NCI-H1105 treated with DMSO at 0.1 percent for 48 hours (cell line): ENCODE results near the gene CEACAM16.

Experiments used
- DNase-seq: peaks from one replicate; lab custom pipeline; 2025; lab: John Stamatoyannopoulos, UW

CEACAM16 gene

DNA sequence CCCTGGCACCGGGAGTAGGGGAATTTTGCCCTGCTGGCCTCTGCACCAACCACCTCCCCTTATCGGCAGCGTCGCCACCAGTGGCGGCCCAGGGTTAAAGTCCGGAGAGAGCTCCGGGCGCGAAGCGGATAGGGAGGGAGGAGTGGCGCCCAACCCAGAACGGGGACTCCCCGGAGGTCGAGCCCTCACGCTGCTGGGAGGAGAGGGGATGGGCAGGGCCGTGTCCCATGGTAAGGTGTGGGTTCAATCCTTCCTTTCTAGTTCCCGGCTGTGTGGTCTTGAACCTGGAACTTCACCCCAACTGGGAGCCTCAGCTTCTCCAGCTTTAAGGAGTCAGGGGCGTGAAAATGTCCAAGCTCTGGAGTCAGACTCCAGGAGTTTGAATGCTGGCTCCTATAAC lies 26.3 kb downstream of the CEACAM16 start:
- no peak for DNase-seq

- DNase-seq = no peak
Observed at GRCh38 chr19:44725684-44726083, 26.7 kb downstream of the CEACAM16 start.

DNA sequence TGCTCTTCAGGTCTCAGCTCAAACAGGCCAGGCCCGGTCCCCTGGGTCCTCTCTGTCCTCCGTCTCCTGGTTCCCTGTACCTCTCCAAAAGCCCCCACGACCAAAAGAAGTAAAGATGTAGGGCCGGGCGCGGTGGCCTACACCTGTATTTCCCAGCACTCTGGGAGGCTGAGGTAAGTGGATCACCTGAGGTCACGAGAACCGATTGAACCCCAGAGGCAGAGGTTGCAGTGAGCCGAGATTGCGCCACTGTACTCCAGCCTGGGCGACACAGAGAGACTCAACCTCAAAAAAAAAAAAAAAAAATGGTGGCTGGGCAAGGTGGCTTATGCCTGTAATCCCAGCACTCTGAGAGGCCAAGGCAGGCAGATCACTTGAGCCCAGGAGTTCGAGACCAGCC lies 27.5 kb downstream of the CEACAM16 start:
- no peak for DNase-seq

DNA sequence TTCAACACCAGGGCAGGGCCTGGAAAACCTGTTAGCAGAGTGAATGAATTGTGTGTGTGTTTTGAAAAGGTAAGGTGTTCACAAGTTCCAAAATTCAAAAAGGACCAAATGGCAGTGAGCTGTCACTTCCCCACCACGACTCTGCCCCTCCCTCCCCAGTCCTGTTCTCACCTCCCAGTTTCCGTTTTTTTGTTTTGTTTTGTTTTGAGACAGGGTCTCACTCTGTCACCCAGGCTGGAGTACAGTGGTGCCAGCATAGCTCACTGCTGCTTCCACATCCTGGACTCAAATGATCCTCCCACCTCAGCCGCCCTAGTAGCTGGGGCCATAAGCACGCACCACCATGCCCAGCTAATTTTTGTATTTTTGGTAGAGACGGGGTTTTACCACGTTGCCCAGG lies 29.2 kb downstream of the CEACAM16 start:
- DNase-seq = no peak

DNA sequence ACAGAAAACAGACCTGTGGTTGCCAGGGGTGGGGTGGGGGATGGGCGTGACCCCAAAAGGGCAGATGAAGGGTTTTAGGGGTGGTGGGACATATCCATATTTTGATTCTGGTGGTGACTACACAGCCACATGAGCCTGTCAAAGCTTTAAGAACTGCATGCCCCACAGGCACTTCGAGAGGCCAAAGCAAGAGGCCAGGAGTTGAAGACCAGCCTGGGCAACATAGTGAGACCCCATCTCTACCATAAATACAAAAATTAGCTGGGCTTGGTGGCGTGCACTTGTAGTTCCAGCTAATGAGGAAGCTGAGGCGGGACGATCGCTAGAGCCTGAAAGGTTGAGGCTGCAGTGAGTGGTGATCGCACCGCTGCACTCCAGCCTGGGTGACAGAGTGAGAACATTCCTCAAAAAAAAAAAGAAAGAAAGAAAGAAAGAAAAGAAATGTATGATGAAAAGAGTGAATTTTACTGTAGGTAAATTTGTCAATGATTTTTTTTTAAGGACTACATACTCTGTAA lies 30.6 kb downstream of the CEACAM16 start:
- no peak for DNase-seq

DNA sequence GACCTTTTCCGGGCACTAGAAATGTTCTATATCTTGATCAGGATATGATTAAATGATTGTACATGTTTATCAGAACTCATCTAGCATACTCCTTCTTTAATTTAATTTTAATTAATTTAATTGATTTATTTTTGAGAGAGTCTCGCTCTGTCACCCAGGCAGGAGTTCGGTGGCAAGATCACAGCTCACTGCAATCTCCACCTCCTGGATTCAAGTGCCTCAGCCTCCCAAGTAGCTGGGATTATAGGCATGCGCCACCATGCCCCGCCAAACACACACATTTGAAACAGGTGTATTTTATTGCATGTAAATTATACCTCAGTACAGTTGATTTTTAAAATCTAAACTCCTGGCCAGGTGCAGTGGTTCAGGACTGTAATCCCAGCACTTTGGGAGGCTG lies 32.1 kb downstream of the CEACAM16 start:
- DNase-seq = no peak

DNA sequence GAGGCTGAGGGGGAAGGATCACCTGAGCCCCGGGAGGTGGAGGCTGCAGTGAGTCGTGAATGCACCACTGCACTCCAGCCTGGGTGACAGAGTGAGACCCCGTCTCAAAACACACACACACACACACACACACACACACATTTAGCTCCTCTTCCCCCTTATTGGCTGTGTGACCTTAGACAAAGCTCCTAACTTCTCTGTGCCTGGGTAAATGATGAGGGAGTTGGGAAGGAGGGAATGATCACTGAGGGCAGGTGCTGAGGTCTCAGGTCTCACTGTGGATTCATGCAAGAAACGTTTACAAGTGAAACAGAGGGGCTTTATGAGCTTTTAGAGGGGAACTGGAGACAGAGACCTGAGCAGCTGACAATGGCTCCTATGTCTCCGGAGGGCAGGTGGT lies 32.7 kb downstream of the CEACAM16 start:
- no peak for DNase-seq

DNA sequence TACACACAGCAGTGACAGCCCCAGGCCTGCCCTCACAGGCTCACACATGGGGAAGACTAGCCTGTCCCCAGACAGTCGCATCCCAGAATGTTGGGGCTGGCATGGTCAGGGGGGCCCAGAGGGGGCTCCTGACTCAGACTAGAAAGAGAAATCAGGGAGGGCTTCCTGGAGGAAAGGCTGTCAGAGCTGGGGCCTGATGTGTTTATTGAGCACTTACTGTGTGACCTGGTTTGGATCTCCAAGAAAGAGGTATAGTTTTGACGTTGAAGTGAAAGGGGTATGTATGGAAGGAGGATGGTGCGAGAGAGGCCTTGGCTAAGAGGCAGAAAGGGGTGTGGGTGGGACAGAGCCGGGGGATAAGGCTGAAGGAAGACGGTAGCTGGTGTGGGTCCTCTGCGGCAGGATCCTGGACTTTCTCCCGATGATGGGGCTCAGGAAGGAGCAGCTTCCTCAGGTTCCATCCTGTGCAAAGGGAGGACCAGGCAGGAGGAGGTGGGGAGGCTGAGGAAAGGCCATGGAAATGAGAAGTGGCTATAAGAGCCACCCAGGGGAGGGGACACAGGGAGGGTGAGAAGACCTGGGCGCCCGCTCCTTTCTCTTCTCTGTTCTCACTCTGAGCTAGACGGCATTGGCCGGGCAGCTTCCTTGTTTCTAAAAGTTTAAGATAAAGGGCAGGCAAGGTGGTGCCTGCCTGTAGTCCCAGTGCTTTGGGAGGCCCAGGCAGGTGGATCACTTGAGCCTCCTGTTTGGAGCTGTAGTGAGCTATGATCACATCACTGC lies 33.5 kb downstream of the CEACAM16 start:
- DNase-seq = no peak

GRCh38 chr19:44734357-44734756 lies 35.4 kb downstream of the CEACAM16 start:
- DNase-seq = no peak

DNA sequence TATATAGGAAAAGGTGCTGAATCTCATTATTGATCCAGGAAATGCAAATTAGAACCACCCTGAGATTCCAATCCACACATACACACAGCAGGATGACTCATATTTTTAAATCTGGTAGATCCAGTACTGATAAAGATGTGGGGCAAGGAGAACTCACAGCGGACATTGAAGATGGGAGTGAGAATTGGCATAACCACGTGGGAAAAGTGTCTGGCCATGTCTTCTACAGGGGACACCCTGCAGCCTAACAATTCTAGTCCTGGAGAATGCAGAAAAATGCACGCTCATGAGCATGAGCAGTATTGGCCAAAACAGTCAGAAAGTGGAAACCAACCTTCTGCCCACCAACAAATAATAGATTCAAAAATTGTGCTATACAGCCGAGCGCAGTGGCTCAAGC lies 36.1 kb downstream of the CEACAM16 start:
- no peak for DNase-seq

DNA sequence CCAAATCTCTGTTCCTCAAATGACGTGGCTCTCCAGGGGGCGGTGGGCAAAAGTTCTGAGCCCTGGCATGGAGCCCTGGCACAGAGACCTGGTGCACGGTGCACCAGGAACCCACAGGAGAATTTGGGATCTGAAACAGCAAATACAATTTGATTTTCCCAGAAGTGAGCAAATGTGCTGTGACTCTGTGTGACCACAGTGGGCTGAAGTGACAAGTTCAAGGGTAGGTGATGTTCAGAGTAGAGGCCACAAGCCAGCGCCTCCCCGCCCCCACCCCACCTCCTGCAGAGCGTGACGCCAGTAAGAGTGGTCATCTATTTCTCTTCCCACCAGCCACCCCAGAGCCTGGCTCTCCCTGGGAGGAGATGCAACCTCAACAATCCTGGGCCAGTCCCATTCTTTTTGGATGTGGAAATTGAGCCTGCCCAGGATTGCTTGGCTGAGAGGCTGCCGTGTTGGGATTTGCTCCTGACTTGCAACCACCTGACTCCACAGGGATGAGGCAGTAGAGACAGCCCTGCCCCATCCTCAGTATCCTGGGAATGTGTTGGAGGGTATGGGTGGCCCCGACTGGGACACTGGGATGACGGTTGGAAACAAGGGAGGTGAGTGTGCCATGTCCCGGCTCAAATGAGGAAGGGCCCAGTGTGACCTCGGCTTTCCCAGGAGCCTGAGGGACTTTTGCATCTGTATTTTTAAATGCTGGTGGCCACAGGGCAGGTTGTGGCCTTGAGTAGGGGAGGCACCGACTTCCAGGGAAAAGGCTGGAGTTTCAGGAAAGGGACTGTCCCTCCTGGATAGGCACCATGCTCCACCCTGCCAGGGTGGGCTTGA lies 38.5 kb downstream of the CEACAM16 start:
- DNase-seq = no peak

- DNase-seq = no peak
Observed at GRCh38 chr19:44738136-44738535, 39.2 kb downstream of the CEACAM16 start.

DNA sequence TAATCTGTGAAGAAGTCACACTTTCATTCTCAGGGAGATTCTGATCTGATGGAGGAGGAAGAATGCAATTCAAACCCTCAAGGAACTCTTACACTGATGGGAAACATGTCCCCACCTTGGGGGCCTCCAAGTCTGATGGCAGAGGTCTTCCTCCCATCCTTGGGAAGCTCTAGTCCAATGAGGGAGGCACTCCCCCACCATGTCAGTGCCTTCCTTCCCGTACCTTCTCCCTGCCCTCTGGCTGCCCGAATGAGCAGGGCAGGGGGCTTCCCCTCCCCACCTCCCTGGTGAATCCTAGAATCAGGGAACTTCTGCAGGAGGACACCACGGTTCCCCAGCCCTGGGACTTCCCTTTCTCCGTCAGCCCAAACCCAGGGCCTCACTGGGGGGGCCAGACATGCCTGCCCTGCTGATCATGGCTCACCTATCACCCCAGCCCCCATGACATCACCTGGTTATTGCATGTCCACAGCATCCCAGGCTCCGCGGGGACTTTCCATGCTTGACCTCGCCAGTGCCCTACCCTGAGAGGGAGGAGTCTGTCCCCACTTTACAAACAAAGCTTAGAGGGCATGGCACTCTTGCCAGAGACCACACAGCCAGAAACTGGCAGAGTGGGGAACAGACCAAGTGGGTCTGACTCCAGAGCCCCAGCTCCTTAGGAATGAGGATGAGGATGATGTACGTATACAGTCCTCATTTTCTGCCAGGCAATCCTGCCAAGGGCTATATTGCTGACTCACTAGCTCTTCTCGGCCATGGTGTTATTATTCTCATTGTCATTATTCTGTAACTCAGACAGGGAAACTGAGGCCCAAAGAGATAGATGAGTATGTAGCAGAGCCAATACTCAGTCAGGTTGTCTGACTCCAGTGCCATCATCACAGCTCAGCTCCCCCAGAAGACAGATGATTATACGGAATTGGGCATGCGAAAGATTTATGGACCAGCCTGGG lies 39.9 kb downstream of the CEACAM16 start:
- DNase-seq = no peak

GRCh38 chr19:44740351-44740824 lies 41.4 kb downstream of the CEACAM16 start:
- no peak for DNase-seq

DNA sequence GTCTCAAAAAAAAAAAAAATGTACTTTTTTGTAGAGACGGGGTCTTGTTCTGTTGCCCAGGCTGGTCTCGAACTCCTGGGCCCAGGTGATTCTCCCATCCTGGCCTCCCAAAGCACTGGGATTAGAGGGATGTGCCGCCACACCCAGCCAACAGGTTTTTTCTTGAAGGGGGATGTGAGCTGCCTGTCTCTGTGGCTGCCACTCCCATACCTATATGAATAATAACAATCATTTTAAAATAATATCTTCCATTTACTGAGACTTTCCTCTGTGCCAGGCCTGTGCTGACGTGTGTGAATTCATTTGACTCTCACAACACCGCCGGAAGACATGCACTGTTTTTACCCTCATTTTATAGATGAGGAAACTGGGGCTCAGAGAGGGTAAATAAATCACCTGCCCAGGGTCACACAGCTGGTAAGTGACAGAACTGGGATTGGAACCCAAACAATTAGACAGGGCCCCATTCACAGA lies 42.3 kb downstream of the CEACAM16 start:
- DNase-seq = no peak

DNA sequence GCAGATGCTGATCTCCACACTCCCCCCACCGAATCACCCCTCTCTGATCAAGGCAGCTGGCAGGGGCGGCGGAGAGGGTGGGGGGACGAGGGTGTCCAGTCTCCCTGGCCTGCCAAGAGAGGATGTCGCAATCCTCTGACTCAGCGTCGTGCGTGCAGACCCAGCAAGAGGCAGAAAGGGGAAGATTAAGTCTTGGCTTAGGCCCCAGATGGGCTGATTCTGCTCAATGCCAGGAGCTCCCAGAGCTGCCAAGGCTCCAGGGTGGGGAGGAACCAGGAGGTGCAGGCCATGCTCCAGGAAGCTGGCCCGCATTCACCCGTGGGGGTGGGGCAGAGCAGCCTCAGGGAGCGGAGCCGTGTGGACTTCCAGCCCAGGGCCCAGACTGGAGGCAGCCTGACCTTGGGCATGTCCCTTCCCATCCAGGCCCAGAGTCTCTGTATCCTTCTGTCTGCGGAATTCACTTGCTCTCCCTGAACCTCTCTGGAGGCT lies 42.9 kb downstream of the CEACAM16 start:
- DNase-seq = peak; percentile 65

- no peak for DNase-seq
Observed at GRCh38 chr19:44742330-44743061, 43.5 kb downstream of the CEACAM16 start.

GRCh38 chr19:44744871-44745332 lies 46.0 kb downstream of the CEACAM16 start:
- DNase-seq = no peak

DNA sequence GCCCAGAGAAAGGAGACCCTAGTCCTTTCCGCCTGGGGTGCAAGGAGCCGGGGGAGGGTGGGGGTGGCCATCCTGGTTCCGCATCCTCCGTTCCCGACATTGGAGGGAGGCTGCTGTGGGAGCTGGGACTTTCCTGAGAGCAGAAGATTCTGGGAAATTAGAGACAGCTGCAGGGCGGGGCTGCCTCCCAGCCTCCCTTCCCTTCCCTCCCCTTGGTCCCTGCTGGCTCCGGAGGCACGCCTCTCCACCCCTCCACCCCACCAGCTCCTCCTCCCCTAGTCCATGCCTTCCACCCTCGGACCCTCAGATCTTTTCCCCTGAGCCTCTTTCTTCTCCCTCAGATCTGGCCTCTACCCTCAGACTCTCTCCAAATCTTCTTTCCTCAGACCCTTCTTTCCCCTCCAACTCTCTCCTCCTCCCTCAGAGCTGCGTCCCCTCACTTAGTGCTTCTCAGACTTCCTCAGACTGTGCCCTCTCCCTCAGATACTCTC lies 46.4 kb downstream of the CEACAM16 start:
- DNase-seq = no peak

DNA sequence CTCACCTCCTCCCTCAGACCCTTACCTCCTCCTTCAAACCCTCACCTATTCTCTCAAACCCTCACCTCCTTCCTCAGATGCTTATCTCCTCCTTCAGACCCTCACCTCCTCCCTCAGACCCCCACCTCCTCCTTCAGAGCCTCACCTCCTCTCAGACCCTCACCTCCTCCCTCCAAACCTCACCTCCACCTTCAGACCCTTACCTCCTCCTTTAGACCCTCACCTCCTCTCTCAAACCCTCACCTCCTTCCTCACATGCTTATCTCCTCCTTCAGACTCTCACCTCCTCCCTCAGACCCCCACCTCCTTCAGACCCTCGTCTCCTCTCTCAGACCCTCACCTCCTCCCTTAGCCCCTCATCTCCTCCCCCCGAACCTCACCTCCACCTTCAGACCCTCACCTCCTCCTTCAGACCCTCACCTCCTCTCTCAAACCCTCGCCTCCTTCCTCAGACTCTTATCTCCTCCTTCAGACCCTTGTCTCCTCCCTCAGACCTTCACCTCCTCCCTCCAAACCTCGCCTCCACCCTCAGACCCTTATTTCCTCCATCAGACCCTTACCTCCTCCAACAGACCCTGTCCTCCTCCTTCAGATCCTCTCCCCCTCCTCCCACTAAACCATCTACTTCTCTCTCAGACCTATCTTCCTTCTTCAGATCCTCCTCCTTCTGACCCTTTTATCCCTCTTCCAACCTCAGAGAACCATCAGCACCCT lies 47.1 kb downstream of the CEACAM16 start:
- no peak for DNase-seq
